T-helper 2 cell treated with Interferon-gamma antibody and Interleukin-4, amounts not matched to agents 100 ng/mL and 5 ng/mL, for 36 hours (primary cell): ENCODE results near the gene FRMPD1. TPM values are rescaled to one million over a fixed set of nuclear protein-coding genes. Genes with fewer than 3 reads are reported as not detected.
"Not testable (repeated sequence)": the region's sequence is repeated elsewhere in the genome, so short reads cannot be mapped to it uniquely, and the experiment has no call there.

Experiments used
- intact Hi-C: fragments of 100-400 bp; cut with micrococcal nuclease; formaldehyde crosslinking; loops from one replicate; pipeline ENCODE4 v1.15.1; 2023
- total RNA-seq: library from RNA; stranded (reverse); gene quantifications from 2 replicates; pipeline ENCODE4 v1.2.3, GENCODE V29; 2022

Gene FRMPD1
- total RNA-seq = not detected in 2 replicates

DNA sequence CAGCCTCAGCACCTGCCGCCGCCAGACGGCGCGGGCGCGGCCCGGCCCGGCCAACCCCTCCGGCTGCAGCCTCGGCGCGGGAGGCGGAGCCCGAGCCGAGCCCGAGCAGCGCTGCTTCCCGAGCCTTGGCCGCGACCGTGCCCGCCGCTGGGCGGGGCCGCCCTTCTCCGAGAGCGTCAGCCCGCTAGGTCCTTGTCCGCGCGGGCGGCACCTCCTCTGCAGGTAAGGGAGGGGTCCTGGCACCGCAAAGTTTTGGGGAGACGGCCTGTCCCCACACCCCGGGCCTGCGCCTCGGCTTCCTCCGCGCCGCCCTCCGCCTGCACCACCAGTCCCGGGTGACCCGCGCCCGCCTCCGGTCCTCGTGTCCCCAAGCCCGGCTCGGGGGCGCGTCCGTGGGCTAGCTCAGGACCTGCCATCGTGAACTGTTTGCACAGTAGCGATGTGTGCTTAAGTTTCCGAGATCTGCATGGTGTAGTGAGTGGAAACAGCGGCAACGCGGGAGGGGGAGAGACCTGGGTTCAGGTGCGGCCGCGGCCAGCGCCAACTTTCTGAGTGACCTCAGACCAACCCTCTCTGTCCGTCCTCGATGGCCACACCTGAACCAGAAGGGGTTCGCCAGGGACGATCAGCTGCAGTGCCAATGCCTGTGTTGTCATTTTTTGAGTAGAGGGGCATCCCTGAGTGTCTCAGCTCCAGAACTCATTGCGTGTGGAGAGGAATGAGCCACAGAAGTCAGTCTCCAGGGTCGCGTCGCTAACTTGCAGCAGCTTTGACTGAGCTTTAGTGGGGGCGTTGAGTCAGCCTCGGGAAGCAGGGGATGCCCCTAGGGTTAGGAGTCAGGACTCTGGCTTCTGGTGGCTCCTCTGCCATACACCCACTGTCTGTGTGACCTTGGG is at the start of gene FRMPD1:
Gene FRMPD1, plus strand, starts transcription at position 82 of the 896 bp plus-strand sequence. CDS start 41,688 bp downstream, outside the sequence.
- intact Hi-C loops = loop anchor here (5.0 kb wide), 1 partner anchor 59 kb away; the partner anchor contains the start of gene TOMM5

DNA sequence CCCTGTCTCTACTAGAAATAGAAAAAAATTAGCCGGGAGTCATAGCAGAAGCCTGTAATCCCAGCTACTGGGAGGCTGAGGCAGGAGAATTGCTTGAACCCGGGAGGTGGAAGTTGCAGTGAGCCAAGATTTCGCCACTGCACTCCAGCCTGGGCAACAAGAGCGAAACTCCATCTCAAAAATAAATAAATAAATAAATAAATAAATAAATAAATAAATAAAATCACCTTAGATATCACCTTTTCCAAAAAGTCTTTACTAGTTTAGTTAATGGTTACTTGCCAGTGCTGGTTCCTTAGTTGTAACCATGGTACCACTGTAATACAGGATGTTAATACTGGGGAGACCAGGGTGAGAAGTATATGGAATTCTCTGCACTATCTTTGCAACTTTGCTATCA is 48.7 kb upstream of the FRMPD1 start:
- intact Hi-C loops = not testable (repeated sequence)

DNA sequence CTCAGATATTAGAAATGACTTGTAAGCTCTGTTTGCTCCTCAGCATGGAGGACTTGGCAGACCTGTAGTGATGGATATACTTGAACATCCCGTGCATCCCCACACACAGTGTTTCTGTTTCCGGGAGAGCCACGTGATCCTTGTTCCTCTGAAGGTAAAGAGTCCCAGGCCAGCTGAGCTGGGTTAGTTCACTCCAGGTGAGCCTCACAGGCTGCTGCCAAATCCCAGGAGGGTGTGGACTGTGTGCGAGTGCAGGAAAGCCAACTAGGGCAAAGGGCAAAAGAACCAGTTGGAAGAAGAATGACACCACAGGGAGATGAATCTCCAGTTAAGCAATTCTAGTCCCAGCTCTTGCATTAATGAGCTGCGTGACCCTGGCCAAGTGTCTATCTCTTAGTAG is 47.9 kb upstream of the FRMPD1 start:
- intact Hi-C loops = no loop called here

DNA sequence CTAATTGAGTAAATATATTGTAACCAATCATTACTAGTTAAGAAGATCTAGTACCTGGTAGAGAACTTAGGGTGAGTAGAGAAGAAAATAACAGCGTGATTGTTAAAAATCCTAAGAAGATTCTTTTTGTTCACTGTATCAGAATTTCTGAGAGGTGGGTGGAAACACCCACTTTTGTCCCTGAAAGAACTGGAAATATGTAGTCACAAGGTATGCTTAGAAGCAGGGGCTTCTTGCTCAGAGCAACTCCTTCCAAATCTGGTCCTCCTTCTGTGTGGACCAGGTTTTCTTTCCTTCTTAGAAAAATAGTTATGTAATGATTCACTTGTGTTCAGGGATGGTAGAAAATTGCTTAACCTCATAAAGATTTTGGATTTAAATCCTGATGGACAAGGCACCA is 46.5 kb upstream of the FRMPD1 start:
- intact Hi-C loops = no loop called here

DNA sequence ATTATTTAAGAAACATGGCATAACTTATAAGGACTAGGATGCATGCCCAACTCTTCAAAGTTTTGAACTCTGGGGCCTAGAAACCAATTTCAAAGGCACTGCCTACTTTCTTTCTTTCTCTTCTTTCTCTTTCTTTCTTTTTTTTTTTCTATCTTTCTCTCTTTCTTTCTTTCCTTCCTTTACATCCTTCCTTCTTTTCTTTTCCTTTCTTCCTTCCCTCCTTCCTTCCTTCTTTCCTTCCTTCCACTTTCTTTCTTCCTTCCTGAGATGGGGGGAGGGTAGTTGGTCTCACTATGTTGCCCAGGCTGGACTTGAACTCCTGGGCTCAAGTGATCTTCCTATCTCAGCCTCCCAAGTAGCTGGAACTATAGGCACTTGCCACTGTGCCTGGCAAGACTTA is 42.5 kb upstream of the FRMPD1 start:
- intact Hi-C loops = no loop called here

DNA sequence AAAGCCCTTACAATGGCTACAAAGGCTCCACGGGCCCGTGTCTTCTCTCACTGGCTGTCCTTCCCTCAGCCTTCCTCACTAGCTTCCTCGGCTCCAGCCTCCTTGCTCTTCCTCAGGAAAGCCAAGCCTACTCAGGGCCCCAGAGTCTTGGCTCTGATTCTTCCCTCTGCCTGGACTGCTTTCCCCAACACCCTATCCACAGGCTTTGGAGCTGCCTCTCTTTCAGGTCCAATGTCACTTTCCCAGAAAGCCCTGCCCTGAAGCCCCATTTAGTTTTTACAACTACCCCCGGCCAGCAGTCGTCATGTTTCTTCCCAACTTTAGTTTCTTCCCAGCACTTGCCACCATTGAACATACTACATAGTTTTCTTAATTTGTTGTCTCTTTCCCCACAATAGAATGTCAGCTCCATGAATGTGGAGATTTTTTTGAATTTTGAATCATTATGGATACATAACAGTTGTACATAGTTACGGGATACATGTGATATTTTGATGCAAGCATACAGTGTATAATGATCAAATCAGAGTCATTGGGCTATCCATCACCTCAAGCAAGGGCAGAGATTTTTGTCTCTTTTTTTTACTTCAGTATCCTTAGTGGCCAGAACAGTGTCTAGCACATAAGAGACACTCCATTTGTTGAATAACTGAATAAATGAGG is 40.9 kb upstream of the FRMPD1 start:
- intact Hi-C loops = no loop called here

- intact Hi-C loops = no loop called here
Observed at GRCh38 chr9:37611014-37611413, 39.7 kb upstream of the FRMPD1 start.

DNA sequence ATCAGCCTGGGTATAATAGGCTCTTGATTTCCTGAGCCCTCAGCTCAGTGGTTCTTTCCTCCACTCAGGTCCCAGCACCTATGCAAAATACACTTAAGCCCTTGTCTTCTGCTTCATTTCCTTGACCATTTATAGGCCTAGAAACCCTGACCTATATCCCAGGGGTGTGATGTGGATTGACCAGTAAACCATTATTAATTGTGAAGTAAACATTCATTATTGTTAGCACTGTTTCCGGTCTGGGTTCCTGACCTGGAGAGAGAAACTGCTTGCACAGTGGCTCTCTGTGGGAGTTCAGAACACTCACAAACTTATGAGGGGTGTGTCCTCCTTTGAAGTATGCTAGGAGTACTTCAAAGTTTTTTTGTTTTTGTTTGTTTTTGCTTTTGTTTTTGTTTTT is 38.8 kb upstream of the FRMPD1 start:
- intact Hi-C loops = no loop called here

GRCh38 chr9:37617161-37617560 is 33.6 kb upstream of the FRMPD1 start:
- intact Hi-C loops = no loop called here

- intact Hi-C loops = no loop called here
Observed at GRCh38 chr9:37617832-37618231, 32.9 kb upstream of the FRMPD1 start.

GRCh38 chr9:37618817-37619216 is 31.9 kb upstream of the FRMPD1 start:
- intact Hi-C loops = no loop called here

- intact Hi-C loops = no loop called here
Observed at GRCh38 chr9:37619806-37620205, 30.9 kb upstream of the FRMPD1 start.

GRCh38 chr9:37620396-37620795 is 30.4 kb upstream of the FRMPD1 start:
- intact Hi-C loops = no loop called here

GRCh38 chr9:37621273-37622121 is 29.3 kb upstream of the FRMPD1 start:
- intact Hi-C loops = no loop called here

DNA sequence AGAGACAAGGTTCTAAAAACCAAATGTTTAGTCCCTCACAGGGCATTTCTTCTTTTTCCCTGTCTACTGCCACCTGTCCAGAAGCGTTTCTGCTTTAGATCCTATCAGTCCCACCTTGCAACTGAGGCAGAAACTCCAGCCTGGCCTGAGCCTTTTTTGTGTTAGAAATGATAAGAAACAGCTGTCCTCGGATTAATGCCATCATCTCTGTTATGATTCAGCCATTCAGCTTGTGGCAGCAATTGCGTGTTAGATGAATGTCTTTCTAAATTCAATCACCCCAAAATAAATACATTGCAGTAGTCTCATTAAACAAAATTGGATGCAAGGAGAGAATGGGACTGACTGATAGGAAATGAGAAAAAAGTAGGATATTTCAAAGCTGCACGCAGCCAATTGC is 28.3 kb upstream of the FRMPD1 start:
- intact Hi-C loops = no loop called here

GRCh38 chr9:37623267-37623666 is 27.5 kb upstream of the FRMPD1 start:
- intact Hi-C loops = no loop called here

- intact Hi-C loops = no loop called here
Observed at GRCh38 chr9:37624073-37624472, 26.7 kb upstream of the FRMPD1 start.

DNA sequence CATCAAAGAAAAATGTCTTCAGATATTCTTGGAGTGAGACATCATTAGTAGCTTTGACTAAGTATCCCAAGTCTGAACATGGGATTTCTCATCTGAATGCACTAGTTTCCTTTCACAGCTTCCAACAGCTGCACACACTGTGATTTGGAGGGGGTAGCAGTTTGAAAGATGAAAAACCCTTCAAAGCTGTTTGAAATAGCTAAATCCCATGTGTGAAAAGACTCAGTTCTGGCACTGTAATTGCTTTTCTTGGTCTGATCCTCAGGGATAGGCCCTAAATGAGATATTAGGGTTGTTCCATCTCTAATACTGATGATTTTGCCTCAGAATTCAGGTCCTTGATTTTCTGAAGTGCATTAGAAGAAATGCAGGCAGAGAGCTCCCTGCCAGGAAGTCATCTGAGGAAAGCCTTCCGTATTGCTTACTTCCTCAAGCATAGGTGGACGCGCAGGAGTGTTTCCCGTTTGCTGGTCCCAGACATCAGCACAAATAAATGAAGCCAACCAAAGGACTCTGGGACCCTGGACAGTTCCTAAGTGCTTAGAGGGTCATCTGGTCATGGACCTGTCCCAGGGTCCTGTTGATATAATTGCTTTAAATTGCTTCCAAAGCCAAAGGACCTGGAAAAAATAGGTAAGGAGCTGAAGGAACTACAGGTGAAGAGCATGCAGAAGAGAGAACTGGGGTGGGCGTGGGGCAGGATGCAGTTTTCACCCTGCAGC is 25.6 kb upstream of the FRMPD1 start:
- intact Hi-C loops = no loop called here

DNA sequence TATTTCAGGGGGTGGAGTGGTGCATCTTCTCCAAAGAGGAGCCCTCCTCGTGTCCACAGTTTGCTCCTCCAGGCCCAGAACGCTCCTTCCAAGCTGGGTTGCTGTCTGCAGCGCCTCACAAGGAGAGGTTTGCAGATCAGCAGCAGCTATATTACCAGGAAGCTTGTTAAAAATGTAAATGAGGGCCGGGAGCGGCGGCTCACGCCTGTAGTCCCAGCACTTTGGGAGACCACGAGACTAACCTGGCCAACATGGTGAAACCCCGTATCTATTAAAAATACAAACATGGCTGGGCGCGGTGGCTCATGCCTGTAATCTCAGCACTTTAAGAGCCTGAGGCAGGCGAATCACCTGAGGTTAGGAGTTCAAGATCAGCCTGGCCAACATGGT is 25.0 kb upstream of the FRMPD1 start:
- intact Hi-C loops = no loop called here

- intact Hi-C loops = no loop called here
Observed at GRCh38 chr9:37626708-37627292, 24.0 kb upstream of the FRMPD1 start.

DNA sequence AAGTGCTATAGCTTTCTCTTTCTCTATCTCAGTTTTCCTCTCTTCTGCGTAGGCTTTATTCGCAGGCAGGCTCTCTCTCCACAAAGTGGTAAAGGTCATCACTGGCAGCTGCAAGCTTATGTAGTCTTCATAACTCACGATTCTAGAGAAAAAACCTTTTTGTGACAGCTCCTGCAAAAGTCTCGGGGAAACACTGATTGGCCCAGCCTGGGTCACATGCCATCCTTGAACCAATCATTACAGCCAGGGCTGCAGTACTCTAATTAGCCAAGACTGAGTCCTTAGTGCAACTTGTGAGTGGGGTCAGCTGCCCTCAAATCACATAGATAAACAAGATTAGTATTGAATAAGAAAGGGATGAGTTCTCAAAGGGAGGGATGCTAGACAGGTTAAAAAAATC is 18.3 kb upstream of the FRMPD1 start:
- intact Hi-C loops = no loop called here
